PC-9 (cell line): Measurements from ENCODE around the gene ZNF587. TPM values are rescaled to one million over a fixed set of nuclear protein-coding genes. Genes with fewer than 3 reads are reported as not detected.
A peak's percentile ranks its signal among the peaks of the same experiment; 100 is the strongest.

Source experiments
- BruUV-seq: library from RNA; stranded (reverse); fragments of 400-500 nt; replicated peaks from 2 replicates; lab custom pipeline; 2021; lab: Mats Ljungman, UMichigan
- CTCF ChIA-PET: fragments of 300-600 bp; sonication (Branson Sonifier 250); formaldehyde crosslinking; loops from one replicate; lab custom pipeline; 2022; ENCODE audit warnings: antibody characterized with exemption; lab: Charles Lee
- POLR2A ChIA-PET: fragments of 300-600 bp; sonication (Branson Sonifier 250); formaldehyde crosslinking; loops from one replicate; lab custom pipeline; 2022; ENCODE audit warnings: antibody characterized with exemption; ENCODE audit not compliant: unreplicated experiment; lab: Charles Lee
- DNase-seq, 2 experiments: peaks; one replicate each; pipeline versions ENCODE4 v3.0.0 to v3.0.0-alpha.2; 2015 to 2022; ENCODE audit warnings: mixed read lengths in 1 of 2
- H2AFZ ChIP-seq: fragments of 200-600 bp; sonication (generic); 2 replicates; pipeline ENCODE4 v1.8.1; 2017; ENCODE audit warnings: antibody characterized with exemption
- H3F3A ChIP-seq: fragments of 200-600 bp; sonication (generic); 2 replicates; pipeline ENCODE4 v1.8.1; 2017; ENCODE audit warnings: antibody characterized with exemption, mild to moderate bottlenecking, low read depth; ENCODE audit not compliant: insufficient read depth
- H3K27ac ChIP-seq: fragments of 200-600 bp; sonication (generic); 2 replicates; pipeline ENCODE4 v1.6.1; 2016; ENCODE audit warnings: mixed run types
- H3K27me3 ChIP-seq: fragments of 200-600 bp; sonication (generic); 2 replicates; pipeline ENCODE4 v1.6.1; 2016; ENCODE audit warnings: low read depth, mixed run types; ENCODE audit not compliant: insufficient read depth
- H3K36me3 ChIP-seq: fragments of 200-600 bp; sonication (generic); 2 replicates; pipeline ENCODE4 v1.6.1; 2016; ENCODE audit warnings: low read depth, mixed run types
- H3K4me1 ChIP-seq: fragments of 200-600 bp; sonication (generic); replicated peaks from 2 replicates; pipeline ENCODE4 v1.6.1; 2016; ENCODE audit warnings: mixed run types; ENCODE audit not compliant: insufficient read depth
- H3K4me2 ChIP-seq: fragments of 200-600 bp; sonication (generic); 2 replicates; pipeline ENCODE4 v1.6.1; 2017; ENCODE audit warnings: mixed run types
- H3K4me3 ChIP-seq: fragments of 200-600 bp; sonication (generic); 2 replicates; pipeline ENCODE4 v1.6.1; 2016; ENCODE audit warnings: mixed run types
- H3K79me2 ChIP-seq: fragments of 200-600 bp; sonication (generic); 2 replicates; pipeline ENCODE4 v1.6.1; 2017; ENCODE audit warnings: low read depth, mixed run types
- H3K9me2 ChIP-seq: fragments of 200-600 bp; sonication (generic); 2 replicates; pipeline ENCODE4 v1.8.1; 2017; ENCODE audit warnings: mild to moderate bottlenecking; ENCODE audit not compliant: insufficient read depth
- H3K9me3 ChIP-seq: fragments of 200-600 bp; sonication (generic); 2 replicates; pipeline ENCODE4 v1.8.1; 2016; ENCODE audit warnings: low read depth; ENCODE audit not compliant: insufficient read depth
- H4K20me1 ChIP-seq: fragments of 200-600 bp; sonication (generic); 2 replicates; pipeline ENCODE4 v1.8.1; 2017; ENCODE audit not compliant: insufficient read depth
- CTCF ChIP-seq: fragments of 200-600 bp; sonication (generic); conservative IDR thresholded peaks from 2 replicates; pipeline ENCODE4 v1.6.1; 2017; ENCODE audit warnings: mixed run types, antibody characterized with exemption, mild to moderate bottlenecking, moderate library complexity
- EZH2 ChIP-seq: fragments of 200-600 bp; sonication (generic); IDR thresholded peaks from 2 replicates; pipeline ENCODE4 v1.8.0; 2017; ENCODE audit warnings: antibody characterized with exemption, low read depth
- intact Hi-C: fragments of 100-400 bp; cut with micrococcal nuclease; formaldehyde crosslinking; loops from one replicate; pipeline ENCODE4 v1.10.0; 2022; ENCODE audit not compliant: unreplicated experiment
- total RNA-seq: library from RNA; stranded (reverse); gene quantifications from 2 replicates; pipeline ENCODE4 v1.2.3, GENCODE V29; 2021

ZNF587 gene
- total RNA-seq, 1 experiment from 2014 or later: 68.0 TPM

GRCh38 chr19:57903618-57904184 is 54.0 kb downstream of the ZNF587 start:
- Histone ChIP-seq H3K4me1 (no peaks in the 10 kb centered on the region), H2AFZ (no peak overlapping the region), H3K4me3 (no peak overlapping the region), H3K36me3 (peaks cover 18% of the 10 kb centered on the region), H3K9me2 (no peaks in the 10 kb centered on the region), H3K79me2 (no peaks in the 10 kb centered on the region), H3F3A (no peaks in the 10 kb centered on the region), H3K4me2 (no peak overlapping the region), H3K9me3 (peaks cover 33% of the 10 kb centered on the region), H4K20me1 (no peaks in the 10 kb centered on the region), H3K27me3 (no peaks in the 10 kb centered on the region), H3K27ac (no peak overlapping the region)
- BruUV-seq: no TSS peak
- intact Hi-C loops: loop anchor here (5.0 to 10.0 kb wide), 2 partner anchors 159 to 491 kb away; partner anchors contain the start of genes ZNF17 and ZNF776
- no peak for DNase-seq
- no peak for TF ChIP-seq EZH2
- TF ChIP-seq CTCF: peak; percentile 48; the same call in 1 of the 2 replicates
- POLR2A ChIA-PET: interaction anchor here (0.6 kb wide), 1 partner anchor 713 kb away, joined by 4 read pairs; the partner anchor contains the start of gene ZNF264
- CTCF ChIA-PET: interaction anchor here (0.6 kb wide), 1 partner anchor 10 kb away, joined by 24 read pairs; no protein-coding TSS in a partner anchor

- CTCF ChIA-PET: no interaction called here
- POLR2A ChIA-PET: no interaction called here
Measured at GRCh38 chr19:57905258-57905657, 55.6 kb downstream of the ZNF587 start.

GRCh38 chr19:57907394-57907793 is 57.7 kb downstream of the ZNF587 start:
- Histone ChIP-seq H3K27ac (no peak overlapping the region), H3K36me3 (peaks cover 39% of the 10 kb centered on the region), H4K20me1 (no peaks in the 10 kb centered on the region), H3K4me1 (no peaks in the 10 kb centered on the region), H3K27me3 (no peaks in the 10 kb centered on the region), H3K4me2 (no peak overlapping the region), H2AFZ (no peak overlapping the region), H3K79me2 (no peaks in the 10 kb centered on the region; the same call in 1 of the 2 replicates), H3K9me3 (peaks cover 44% of the 10 kb centered on the region), H3K4me3 (no peak overlapping the region), H3K9me2 (no peaks in the 10 kb centered on the region), H3F3A (no peaks in the 10 kb centered on the region)
- TF ChIP-seq CTCF (no peak), EZH2 (no peak)
- ChIA-PET CTCF (no interaction called here), POLR2A (no interaction called here)
- intact Hi-C loops: loop anchor here (10.0 kb wide), 1 partner anchor 163 kb away; the partner anchor contains the start of gene ZNF776
- no peak for DNase-seq
- BruUV-seq: no TSS peak

More at GRCh38 chr19:57905258-57905657, 55.6 kb downstream of the ZNF587 start:
- peaks cover 26% of the 10 kb centered on the region for H3K36me3 ChIP-seq
- no TSS peak for BruUV-seq
- no peaks in the 10 kb centered on the region for H3K27me3 ChIP-seq
- H3K27ac ChIP-seq: no peak overlapping the region
- no peaks in the 10 kb centered on the region for H3K79me2 ChIP-seq
- no peak overlapping the region for H2AFZ ChIP-seq
- H3K4me1 ChIP-seq: no peaks in the 10 kb centered on the region
- H3K9me3 ChIP-seq: peaks cover 32% of the 10 kb centered on the region
- no peaks in the 10 kb centered on the region for H4K20me1 ChIP-seq
- H3K4me3 ChIP-seq: no peak overlapping the region
- no peaks in the 10 kb centered on the region for H3K9me2 ChIP-seq
- no peak for DNase-seq
- TF ChIP-seq CTCF (no peak), EZH2 (no peak)
- no peaks in the 10 kb centered on the region for H3F3A ChIP-seq
- H3K4me2 ChIP-seq: no peak overlapping the region
- intact Hi-C loops: loop anchor here (10.0 kb wide), 1 partner anchor 160 kb away; the partner anchor contains the start of gene ZNF776
